RWPE2 (cell line): ENCODE results near the gene TGM1.
"Not testable (repeated sequence)": the region's sequence is repeated elsewhere in the genome, so short reads cannot be mapped to it uniquely, and the experiment has no call there.

Experiments used
- ATAC-seq: fragments of 200-7000 bp; cut with Tn5 transposase; 3 replicates; pipeline ENCODE4 v1.9.1; 2021; ENCODE audit warnings: low read depth
- DNase-seq: peaks from one replicate; pipeline ENCODE4 v3.0.0-alpha.2; 2020; ENCODE audit warnings: low spot score
- H3K27ac ChIP-seq: fragments of 450-650 bp; 2 replicates; pipeline ENCODE4 v1.5.1; 2017; ENCODE audit warnings: mild to moderate bottlenecking; ENCODE audit not compliant: poor library complexity, severe bottlenecking
- H3K27me3 ChIP-seq: fragments of 250-450 bp; sonication (Bioruptor Pico); 2 replicates; pipeline ENCODE4 v1.5.1; 2021; ENCODE audit warnings: mild to moderate bottlenecking, moderate library complexity; ENCODE audit not compliant: insufficient read depth, poor library complexity, severe bottlenecking
- H3K36me3 ChIP-seq: fragments of 250-450 bp; sonication (Bioruptor Pico); 2 replicates; pipeline ENCODE4 v1.5.1; 2020; ENCODE audit warnings: low read depth, mild to moderate bottlenecking, moderate library complexity
- H3K4me1 ChIP-seq: fragments of 250-450 bp; sonication (Bioruptor Pico); 2 replicates; pipeline ENCODE4 v1.5.1; 2021; ENCODE audit warnings: mild to moderate bottlenecking, moderate library complexity; ENCODE audit not compliant: insufficient read depth, poor library complexity, severe bottlenecking
- H3K4me3 ChIP-seq: fragments of 250-450 bp; sonication (Bioruptor Pico); 2 replicates; pipeline ENCODE4 v1.5.1; 2021; ENCODE audit warnings: mild to moderate bottlenecking, moderate library complexity; ENCODE audit not compliant: severe bottlenecking
- H3K9me3 ChIP-seq: fragments of 250-450 bp; sonication (Bioruptor Pico); 2 replicates; pipeline ENCODE4 v1.5.1; 2021; ENCODE audit warnings: mild to moderate bottlenecking, moderate library complexity; ENCODE audit not compliant: severe bottlenecking
- TF ChIP-seq, protein P1 (sequence below): fragments of 450-650 bp; IDR thresholded peaks from one replicate; pipeline ENCODE4 v1.5.1; 2017; ENCODE audit warnings: mild to moderate bottlenecking, moderate library complexity; ENCODE audit not compliant: poor library complexity, severe bottlenecking

TGM1 gene

DNA sequence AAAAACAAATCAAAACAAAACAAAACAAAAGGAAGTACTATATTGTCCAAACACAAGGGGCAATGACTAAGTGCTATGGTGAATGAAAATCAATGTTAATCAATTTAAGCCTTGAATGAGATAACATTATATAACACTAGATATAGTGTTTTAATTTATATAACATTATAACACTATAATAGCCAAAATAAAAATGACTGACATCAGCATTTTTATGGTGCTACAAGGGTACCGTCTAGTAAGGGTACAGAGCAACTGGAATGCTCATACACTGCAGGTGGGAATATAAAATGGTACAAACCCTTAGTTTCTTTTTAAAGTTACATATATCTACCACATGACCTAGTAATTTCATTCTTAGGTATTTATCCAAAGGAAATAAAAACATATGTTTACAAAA is 36.5 kb downstream of the TGM1 start:
- Histone ChIP-seq H3K27ac (peak overlapping the region; percentile 87), H3K4me3 (no peak overlapping the region), H3K4me1 (peaks cover 42% of the 10 kb centered on the region), H3K27me3 (no peaks in the 10 kb centered on the region), H3K9me3 (no peaks in the 10 kb centered on the region), H3K36me3 (peaks cover 67% of the 10 kb centered on the region)
- no peak for DNase-seq
- TF ChIP-seq, protein P1, sequence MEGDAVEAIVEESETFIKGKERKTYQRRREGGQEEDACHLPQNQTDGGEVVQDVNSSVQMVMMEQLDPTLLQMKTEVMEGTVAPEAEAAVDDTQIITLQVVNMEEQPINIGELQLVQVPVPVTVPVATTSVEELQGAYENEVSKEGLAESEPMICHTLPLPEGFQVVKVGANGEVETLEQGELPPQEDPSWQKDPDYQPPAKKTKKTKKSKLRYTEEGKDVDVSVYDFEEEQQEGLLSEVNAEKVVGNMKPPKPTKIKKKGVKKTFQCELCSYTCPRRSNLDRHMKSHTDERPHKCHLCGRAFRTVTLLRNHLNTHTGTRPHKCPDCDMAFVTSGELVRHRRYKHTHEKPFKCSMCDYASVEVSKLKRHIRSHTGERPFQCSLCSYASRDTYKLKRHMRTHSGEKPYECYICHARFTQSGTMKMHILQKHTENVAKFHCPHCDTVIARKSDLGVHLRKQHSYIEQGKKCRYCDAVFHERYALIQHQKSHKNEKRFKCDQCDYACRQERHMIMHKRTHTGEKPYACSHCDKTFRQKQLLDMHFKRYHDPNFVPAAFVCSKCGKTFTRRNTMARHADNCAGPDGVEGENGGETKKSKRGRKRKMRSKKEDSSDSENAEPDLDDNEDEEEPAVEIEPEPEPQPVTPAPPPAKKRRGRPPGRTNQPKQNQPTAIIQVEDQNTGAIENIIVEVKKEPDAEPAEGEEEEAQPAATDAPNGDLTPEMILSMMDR, result no peak
- no peak for ATAC-seq

DNA sequence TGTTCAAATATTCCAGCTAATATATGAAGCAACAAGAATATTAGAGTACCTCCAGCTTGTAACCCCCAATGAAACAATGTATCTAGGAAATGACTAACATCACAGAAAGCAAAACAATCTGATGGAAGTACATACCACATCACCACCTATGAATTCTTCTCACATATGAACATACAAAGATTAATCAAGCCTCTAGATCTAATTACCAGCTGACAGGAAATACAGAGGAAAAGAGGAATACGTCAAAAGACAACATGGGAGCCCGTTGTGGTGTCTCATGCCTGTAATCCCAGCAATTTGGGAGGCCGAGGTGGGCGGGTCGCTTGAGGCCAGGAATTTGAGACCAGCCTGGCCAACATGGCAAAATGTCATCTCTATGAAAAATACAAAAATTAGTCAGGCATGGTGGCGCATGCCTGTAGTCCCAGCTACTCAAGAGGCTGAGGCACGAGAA is 38.3 kb downstream of the TGM1 start:
- peak overlapping the region; percentile 87 for H3K27ac ChIP-seq
- H3K4me3 ChIP-seq, result no peak overlapping the region
- H3K27me3 ChIP-seq, result no peaks in the 10 kb centered on the region
- ATAC-seq, result peak; percentile 98
- H3K4me1 ChIP-seq, result peaks cover 39% of the 10 kb centered on the region
- H3K36me3 ChIP-seq, result peaks cover 71% of the 10 kb centered on the region
- no peaks in the 10 kb centered on the region for H3K9me3 ChIP-seq
- TF ChIP-seq, protein P1, result no peak
- DNase-seq, result no peak

DNA sequence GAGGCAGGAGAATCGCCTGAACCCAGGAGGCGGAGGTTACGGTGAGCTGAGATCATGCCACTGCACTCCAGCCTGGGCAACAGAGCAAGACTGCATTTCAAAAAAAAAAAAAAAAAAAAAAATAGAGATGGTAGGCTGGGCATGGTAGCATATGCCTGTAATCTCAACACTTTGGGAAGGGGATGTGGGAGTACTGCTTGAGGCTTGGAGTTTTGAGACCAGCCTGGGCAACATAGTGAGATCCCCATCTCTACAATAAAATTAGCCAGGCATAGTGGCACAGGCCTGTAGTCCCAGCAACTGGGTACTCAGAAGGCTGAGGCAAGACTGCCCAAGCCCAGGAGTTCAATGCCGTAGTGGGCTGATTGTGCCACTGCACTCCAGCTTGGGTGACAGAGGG is 40.0 kb downstream of the TGM1 start:
- H3K4me3 ChIP-seq, ATAC-seq, H3K27me3 ChIP-seq, DNase-seq, H3K9me3 ChIP-seq: not testable (repeated sequence)
- Histone ChIP-seq H3K4me1 (peaks cover 35% of the 10 kb centered on the region), H3K27ac (peak overlapping the region; percentile 87), H3K36me3 (peaks cover 69% of the 10 kb centered on the region)

DNA sequence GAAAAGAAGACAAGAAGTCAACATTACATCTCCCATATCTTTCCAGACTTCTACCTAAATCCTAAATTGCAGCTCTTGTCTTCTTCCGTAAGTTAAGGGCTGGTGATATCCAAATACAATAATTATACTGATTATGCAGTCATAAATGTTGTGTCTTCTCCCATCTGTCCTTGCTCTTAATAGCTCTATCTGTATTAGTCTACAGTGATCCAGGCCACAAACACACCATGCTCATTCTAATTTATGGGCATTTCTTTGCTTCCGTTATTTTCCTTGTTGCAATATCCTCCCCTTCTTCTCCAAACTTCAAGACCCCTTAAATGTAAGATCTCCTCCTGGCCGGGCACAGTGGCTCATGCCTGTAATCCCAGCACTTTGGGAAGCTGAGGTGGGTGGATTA is 43.5 kb downstream of the TGM1 start:
- Histone ChIP-seq H3K4me3 (no peak overlapping the region), H3K36me3 (peaks cover 56% of the 10 kb centered on the region), H3K27ac (no peak overlapping the region), H3K4me1 (peaks cover 14% of the 10 kb centered on the region), H3K27me3 (no peaks in the 10 kb centered on the region), H3K9me3 (no peaks in the 10 kb centered on the region)
- DNase-seq, result no peak
- ATAC-seq, result no peak
- TF ChIP-seq, protein P1, result no peak

DNA sequence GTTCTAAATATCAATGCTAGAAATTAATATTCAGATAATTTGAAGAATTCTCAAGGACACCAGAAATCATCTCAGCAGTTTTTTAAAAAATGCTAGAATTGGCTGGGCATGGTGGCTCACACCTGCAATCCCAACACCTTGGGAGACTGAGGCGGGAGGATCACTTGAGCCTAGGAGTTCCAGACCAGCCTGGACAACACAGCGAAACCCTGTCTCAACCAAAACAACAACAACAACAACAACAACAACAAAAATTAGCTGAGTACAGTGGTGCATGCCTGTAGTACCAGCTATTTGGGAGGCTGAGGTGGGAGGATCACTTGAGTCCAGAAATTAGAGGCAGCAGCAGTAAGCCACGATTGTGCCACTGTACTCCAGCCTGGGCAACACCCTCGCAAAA is 43.9 kb downstream of the TGM1 start:
- ATAC-seq, result no peak

GRCh38 chr14:24216876-24217275 is 46.1 kb downstream of the TGM1 start:
- Histone ChIP-seq H3K36me3 (peaks cover 52% of the 10 kb centered on the region), H3K27ac (peak overlapping the region; percentile 82), H3K4me1 (peaks cover 13% of the 10 kb centered on the region)
- not testable (repeated sequence) for H3K27me3 ChIP-seq, H3K9me3 ChIP-seq, DNase-seq, H3K4me3 ChIP-seq, ATAC-seq

More for the DNA sequence above, 43.9 kb downstream of the TGM1 start:
- H3K27me3 ChIP-seq, result no peaks in the 10 kb centered on the region
- H3K4me1 ChIP-seq, result peaks cover 11% of the 10 kb centered on the region
- H3K9me3 ChIP-seq, result no peaks in the 10 kb centered on the region
- peaks cover 57% of the 10 kb centered on the region for H3K36me3 ChIP-seq
- TF ChIP-seq, protein P1, result no peak
- H3K4me3 ChIP-seq, result no peak overlapping the region
- no peak for DNase-seq
- no peak overlapping the region for H3K27ac ChIP-seq
